ENCODE results near the gene GOLGA8A.

DNA sequence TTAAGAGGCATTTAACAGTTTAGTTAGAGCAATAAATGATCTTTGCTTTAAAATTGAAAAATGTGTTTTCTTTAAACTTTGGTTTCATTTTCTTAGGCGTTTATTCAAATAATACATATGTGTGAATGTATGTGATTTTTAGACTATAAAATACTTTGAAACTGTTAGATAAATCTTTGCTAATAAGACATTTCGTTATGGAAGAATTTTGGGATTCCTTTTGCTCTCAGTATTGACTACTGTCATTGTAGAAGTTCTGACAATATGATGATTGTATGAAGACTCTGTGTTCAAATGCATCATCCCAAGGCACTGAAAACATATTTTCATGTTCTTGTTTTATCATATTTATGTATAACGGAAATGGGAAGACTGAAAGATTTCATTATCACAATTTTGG is 43.8 kb upstream of the GOLGA8A start:
- TF ChIP-seq POLR2AphosphoS5 (IDR thresholded peaks at IDR 0.05; ENCODE audit: insufficient read depth, low read depth, low read length) (no peak), EZH2 (IDR thresholded peaks at IDR 0.05; ENCODE audit: borderline replicate concordance, low read depth, low read length, severe bottlenecking) (no peak), POLR2A (IDR thresholded peaks at IDR 0.05; ENCODE audit: low read depth, low read length) (no peak)
- TF ChIP-seq, protein P1, sequence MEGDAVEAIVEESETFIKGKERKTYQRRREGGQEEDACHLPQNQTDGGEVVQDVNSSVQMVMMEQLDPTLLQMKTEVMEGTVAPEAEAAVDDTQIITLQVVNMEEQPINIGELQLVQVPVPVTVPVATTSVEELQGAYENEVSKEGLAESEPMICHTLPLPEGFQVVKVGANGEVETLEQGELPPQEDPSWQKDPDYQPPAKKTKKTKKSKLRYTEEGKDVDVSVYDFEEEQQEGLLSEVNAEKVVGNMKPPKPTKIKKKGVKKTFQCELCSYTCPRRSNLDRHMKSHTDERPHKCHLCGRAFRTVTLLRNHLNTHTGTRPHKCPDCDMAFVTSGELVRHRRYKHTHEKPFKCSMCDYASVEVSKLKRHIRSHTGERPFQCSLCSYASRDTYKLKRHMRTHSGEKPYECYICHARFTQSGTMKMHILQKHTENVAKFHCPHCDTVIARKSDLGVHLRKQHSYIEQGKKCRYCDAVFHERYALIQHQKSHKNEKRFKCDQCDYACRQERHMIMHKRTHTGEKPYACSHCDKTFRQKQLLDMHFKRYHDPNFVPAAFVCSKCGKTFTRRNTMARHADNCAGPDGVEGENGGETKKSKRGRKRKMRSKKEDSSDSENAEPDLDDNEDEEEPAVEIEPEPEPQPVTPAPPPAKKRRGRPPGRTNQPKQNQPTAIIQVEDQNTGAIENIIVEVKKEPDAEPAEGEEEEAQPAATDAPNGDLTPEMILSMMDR (IDR thresholded peaks at IDR 0.05; ENCODE audit: extremely low read depth in 1 of 2, insufficient read depth in 1 of 2, low read depth in 1 of 2, low read length in 2 of 2), result no peak
